GM13977 (cell line): Measurements from ENCODE around the gene BNC2.

Experiments used
- DNase-seq: peaks from one replicate; pipeline ENCODE4 v3.0.0; 2012; ENCODE audit warnings: low spot score
- CTCF ChIP-seq: IDR thresholded peaks from 2 replicates; pipeline ENCODE4 v1.5.1; 2012; ENCODE audit warnings: mild to moderate bottlenecking, control low read depth; ENCODE audit not compliant: insufficient read depth; ENCODE audit errors: extremely low read depth, missing control alignments
- in situ Hi-C: fragments of 300-500 bp; cut with MboI; formaldehyde crosslinking; loops from one replicate; pipeline ENCODE4 v1.12.0; 2022; ENCODE audit warnings: low sequenced_read_pairs, low pct_unique_long_range_greater_than_20kb, mixed read lengths, inconsistent platforms; ENCODE audit not compliant: unreplicated experiment

The BNC2 gene

GRCh38 chr9:16595227-16595626, 275.2 kb downstream of the BNC2 start:
- TF ChIP-seq CTCF = no peak
- in situ Hi-C loops = no loop called here
- no peak for DNase-seq

GRCh38 chr9:16594787-16595186, 275.7 kb downstream of the BNC2 start:
- no peak for DNase-seq
- no peak for TF ChIP-seq CTCF
- in situ Hi-C loops = no loop called here

- no peak for DNase-seq
- TF ChIP-seq CTCF = no peak
- in situ Hi-C loops = no loop called here
Measured at GRCh38 chr9:16593746-16594145, 276.7 kb downstream of the BNC2 start.

GRCh38 chr9:16591092-16591491, 279.4 kb downstream of the BNC2 start:
- in situ Hi-C loops = no loop called here
- TF ChIP-seq CTCF = no peak
- DNase-seq = no peak

GRCh38 chr9:16585591-16585990, 284.9 kb downstream of the BNC2 start:
- TF ChIP-seq CTCF = no peak
- in situ Hi-C loops = no loop called here
- no peak for DNase-seq

- TF ChIP-seq CTCF = no peak
- in situ Hi-C loops = no loop called here
- DNase-seq = no peak
Measured at GRCh38 chr9:16579872-16580432, 290.5 kb downstream of the BNC2 start.

- no peak for TF ChIP-seq CTCF
- no peak for DNase-seq
- in situ Hi-C loops = no loop called here
Measured at GRCh38 chr9:16575986-16576245, 294.6 kb downstream of the BNC2 start.
